HEK293 (cell line): ENCODE data around the gene TSHZ3.

Experiments used
- CTCF ChIA-PET: fragments of 350-600 bp; formaldehyde crosslinking; extraction: SDS; loops from one replicate; lab custom pipeline; 2021; ENCODE audit warnings: antibody characterized with exemption; lab: Yijun Ruan, JAX
- POLR2A ChIA-PET: fragments of 300-600 bp; formaldehyde crosslinking; extraction: SDS; loops from one replicate; lab custom pipeline; 2020; ENCODE audit warnings: antibody characterized with exemption, inconsistent platforms; lab: Yijun Ruan, JAX
- H3K27ac ChIP-seq: fragments of 200-500 bp; sonication (Bioruptor generic); 2 replicates; pipeline ENCODE4 v1.5.1; 2014; ENCODE audit warnings: low read depth, low read length, control low read depth, inconsistent platforms; ENCODE audit errors: extremely low read depth
- H3K36me3 ChIP-seq, 2 experiments: fragments of 200-500 bp in 1 of 2; sonication (Bioruptor generic) in 1 of 2; 1 replicate in 1 of 2; 2 replicates in 1 of 2; pipeline ENCODE4 v1.5.1; 2014 to 2017; ENCODE audit warnings: inconsistent platforms in 2 of 2, low read length in 2 of 2; ENCODE audit not compliant: control insufficient read depth in 2 of 2, insufficient read depth in 1 of 2
- H3K4me1 ChIP-seq: fragments of 200-500 bp; sonication (Bioruptor generic); 2 replicates; pipeline ENCODE4 v1.5.1; 2014; ENCODE audit warnings: mild to moderate bottlenecking, low read length, inconsistent platforms; ENCODE audit not compliant: control insufficient read depth, insufficient read depth
- H3K4me3 ChIP-seq: 2 replicates; pipeline ENCODE4 v1.5.1; 2011; ENCODE audit warnings: low read depth, mild to moderate bottlenecking, control low read depth, low read length, moderate library complexity
- H3K9me3 ChIP-seq: fragments of 200-500 bp; sonication (Bioruptor generic); 2 replicates; pipeline ENCODE4 v1.5.1; 2014; ENCODE audit warnings: low read depth, low read length, inconsistent platforms; ENCODE audit not compliant: control insufficient read depth, insufficient read depth
- BCL11A ChIP-seq: fragments of 450-650 bp; formaldehyde crosslinking; IDR thresholded peaks from 2 replicates; pipeline ENCODE4 v1.5.1; 2016; ENCODE audit warnings: low read depth, missing biosample characterization, missing genetic modification characterization
- BCL11B ChIP-seq: fragments of 450-650 bp; formaldehyde crosslinking; IDR thresholded peaks from 2 replicates; pipeline ENCODE4 v1.5.1; 2016; ENCODE audit warnings: low read depth, missing biosample characterization, missing genetic modification characterization
- IKZF3 ChIP-seq: fragments of 450-650 bp; IDR thresholded peaks from 2 replicates; pipeline ENCODE4 v1.5.0; 2018; ENCODE audit warnings: missing biosample characterization, mild to moderate bottlenecking, missing genetic modification characterization, moderate library complexity
- PRDM1 ChIP-seq: fragments of 450-650 bp; formaldehyde crosslinking; IDR thresholded peaks from 2 replicates; pipeline ENCODE4; 2016; ENCODE audit warnings: missing biosample characterization, missing genetic modification characterization
- YY1 ChIP-seq: fragments of 450-650 bp; formaldehyde crosslinking; IDR thresholded peaks from 2 replicates; pipeline ENCODE4 v1.5.1; 2018; ENCODE audit warnings: missing biosample characterization, missing genetic modification characterization
- ZBTB17 ChIP-seq: fragments of 450-650 bp; formaldehyde crosslinking; IDR thresholded peaks from 2 replicates; pipeline ENCODE4 v1.5.1; 2016; ENCODE audit warnings: missing biosample characterization, missing genetic modification characterization
- ZBTB20 ChIP-seq: fragments of 450-650 bp; formaldehyde crosslinking; IDR thresholded peaks from 2 replicates; pipeline ENCODE4 v1.5.1; 2016; ENCODE audit warnings: missing biosample characterization, missing genetic modification characterization
- ZBTB8A ChIP-seq: fragments of 450-650 bp; formaldehyde crosslinking; IDR thresholded peaks from 2 replicates; pipeline ENCODE4 v1.5.1; 2016; ENCODE audit warnings: missing biosample characterization, missing genetic modification characterization
- ZNF114 ChIP-seq: fragments of 450-650 bp; formaldehyde crosslinking; IDR thresholded peaks from 2 replicates; pipeline ENCODE4 v1.5.0; 2017; ENCODE audit warnings: missing biosample characterization, missing genetic modification characterization
- ZNF140 ChIP-seq: fragments of 450-650 bp; formaldehyde crosslinking; IDR thresholded peaks from 2 replicates; pipeline ENCODE4 v1.5.1; 2016; ENCODE audit warnings: missing biosample characterization, missing genetic modification characterization
- ZNF155 ChIP-seq: fragments of 450-650 bp; formaldehyde crosslinking; IDR thresholded peaks from 2 replicates; pipeline ENCODE4 v1.5.1; 2016; ENCODE audit warnings: missing biosample characterization, missing genetic modification characterization
- ZNF202 ChIP-seq: fragments of 450-650 bp; formaldehyde crosslinking; IDR thresholded peaks from 2 replicates; pipeline ENCODE4 v1.5.1; 2016; ENCODE audit warnings: missing biosample characterization, missing genetic modification characterization, borderline replicate concordance
- ZNF23 ChIP-seq: fragments of 450-650 bp; formaldehyde crosslinking; IDR thresholded peaks from 2 replicates; pipeline ENCODE4 v1.5.1; 2016; ENCODE audit warnings: missing biosample characterization, missing genetic modification characterization, borderline replicate concordance
- ZNF341 ChIP-seq: fragments of 450-650 bp; formaldehyde crosslinking; IDR thresholded peaks from 2 replicates; pipeline ENCODE4; 2016; ENCODE audit warnings: low read depth, missing biosample characterization, missing genetic modification characterization
- ZNF366 ChIP-seq: fragments of 450-650 bp; formaldehyde crosslinking; conservative IDR thresholded peaks from 2 replicates; pipeline ENCODE4 v1.5.1; 2016; ENCODE audit warnings: missing biosample characterization, missing genetic modification characterization
- ZNF404 ChIP-seq: fragments of 450-650 bp; formaldehyde crosslinking; IDR thresholded peaks from 2 replicates; pipeline ENCODE4 v1.5.1; 2017; ENCODE audit warnings: missing biosample characterization, missing genetic modification characterization
- ZNF501 ChIP-seq: fragments of 450-650 bp; formaldehyde crosslinking; IDR thresholded peaks from 2 replicates; pipeline ENCODE4 v1.5.1; 2016; ENCODE audit warnings: missing biosample characterization, missing genetic modification characterization
- ZNF530 ChIP-seq: fragments of 450-650 bp; formaldehyde crosslinking; IDR thresholded peaks from 2 replicates; pipeline ENCODE4 v1.5.1; 2016; ENCODE audit warnings: low read depth, missing biosample characterization, missing genetic modification characterization
- ZNF561 ChIP-seq: fragments of 450-650 bp; IDR thresholded peaks from 2 replicates; pipeline ENCODE4 v1.5.1; 2018; ENCODE audit warnings: missing biosample characterization, missing genetic modification characterization, borderline replicate concordance
- ZNF600 ChIP-seq: fragments of 450-650 bp; formaldehyde crosslinking; IDR thresholded peaks from 2 replicates; pipeline ENCODE4 v1.5.1; 2016; ENCODE audit warnings: missing biosample characterization, missing genetic modification characterization
- ZNF621 ChIP-seq: fragments of 450-650 bp; formaldehyde crosslinking; IDR thresholded peaks from 2 replicates; pipeline ENCODE4 v1.5.1; 2017; ENCODE audit warnings: missing biosample characterization, missing genetic modification characterization
- ZNF626 ChIP-seq: fragments of 450-650 bp; sonication (Bioruptor Pico); formaldehyde crosslinking; IDR thresholded peaks from 2 replicates; pipeline ENCODE4 v1.5.1; 2018; ENCODE audit warnings: missing biosample characterization, missing genetic modification characterization, inconsistent platforms
- ZNF785 ChIP-seq: fragments of 450-650 bp; formaldehyde crosslinking; IDR thresholded peaks from 2 replicates; pipeline ENCODE4 v1.5.1; 2016; ENCODE audit warnings: missing biosample characterization, missing genetic modification characterization
- TF ChIP-seq, protein P1 (sequence below): fragments of 450-650 bp; formaldehyde crosslinking; IDR thresholded peaks from 2 replicates; pipeline ENCODE4 v1.5.1; 2017; ENCODE audit warnings: missing biosample characterization, missing genetic modification characterization
- TF ChIP-seq, protein P2 (sequence below): fragments of 450-650 bp; formaldehyde crosslinking; conservative IDR thresholded peaks from 2 replicates; pipeline ENCODE4 v1.5.1; 2016; ENCODE audit warnings: low read depth, missing biosample characterization, missing genetic modification characterization

The TSHZ3 gene

GRCh38 chr19:31318790-31319425, 30.3 kb downstream of the TSHZ3 start:
- POLR2A ChIA-PET: no interaction called here
- Histone ChIP-seq H3K9me3 (no peaks in the 10 kb centered on the region; the same call in 1 of the 2 replicates), H3K27ac (no peak overlapping the region), H3K4me3 (no peak overlapping the region), H3K36me3 (peaks cover 0 to 7% of the 10 kb centered on the region in 2 experiments; a peak in 1 of 3 replicates), H3K4me1 (peaks cover 35% of the 10 kb centered on the region)
- CTCF ChIA-PET: interaction anchor here (1.8 kb wide), 1 partner anchor 264 kb away, joined by 9 read pairs; no protein-coding TSS in a partner anchor
- TF ChIP-seq, protein P1, sequence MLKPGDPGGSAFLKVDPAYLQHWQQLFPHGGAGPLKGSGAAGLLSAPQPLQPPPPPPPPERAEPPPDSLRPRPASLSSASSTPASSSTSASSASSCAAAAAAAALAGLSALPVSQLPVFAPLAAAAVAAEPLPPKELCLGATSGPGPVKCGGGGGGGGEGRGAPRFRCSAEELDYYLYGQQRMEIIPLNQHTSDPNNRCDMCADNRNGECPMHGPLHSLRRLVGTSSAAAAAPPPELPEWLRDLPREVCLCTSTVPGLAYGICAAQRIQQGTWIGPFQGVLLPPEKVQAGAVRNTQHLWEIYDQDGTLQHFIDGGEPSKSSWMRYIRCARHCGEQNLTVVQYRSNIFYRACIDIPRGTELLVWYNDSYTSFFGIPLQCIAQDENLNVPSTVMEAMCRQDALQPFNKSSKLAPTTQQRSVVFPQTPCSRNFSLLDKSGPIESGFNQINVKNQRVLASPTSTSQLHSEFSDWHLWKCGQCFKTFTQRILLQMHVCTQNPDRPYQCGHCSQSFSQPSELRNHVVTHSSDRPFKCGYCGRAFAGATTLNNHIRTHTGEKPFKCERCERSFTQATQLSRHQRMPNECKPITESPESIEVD (tag by site-specific recombination): peak; percentile 28; the same call in 1 of the 2 replicates
- TF ChIP-seq ZNF785 (tag by site-specific recombination) (no peak), ZNF501 (tag by site-specific recombination) (no peak), YY1 (tag by site-specific recombination) (no peak), ZBTB17 (tag by site-specific recombination) (0 out of 2 replicates have a peak, but pooled peaks have one; percentile 24), ZNF404 (tag by site-specific recombination) (no peak), ZNF140 (tag by site-specific recombination) (no peak), ZNF530 (no peak), ZBTB8A (tag by site-specific recombination) (no peak), ZNF621 (no peak), ZNF114 (tag by site-specific recombination) (no peak), BCL11A (tag by site-specific recombination) (no peak), IKZF3 (tag by site-specific recombination) (0 out of 2 replicates have a peak, but pooled peaks have one; percentile 12), ZNF23 (tag by site-specific recombination) (no peak), ZNF366 (no peak), ZNF155 (tag by site-specific recombination) (no peak), BCL11B (tag by site-specific recombination) (no peak)

- Histone ChIP-seq H3K27ac (no peak overlapping the region), H3K4me1 (peaks cover 43% of the 10 kb centered on the region), H3K4me3 (no peak overlapping the region), H3K36me3 (peaks cover 3 to 7% of the 10 kb centered on the region in 2 experiments; a peak in 2 of 3 replicates), H3K9me3 (no peaks in the 10 kb centered on the region; the same call in 1 of the 2 replicates)
- TF ChIP-seq PRDM1 (0 out of 2 replicates have a peak, but pooled peaks have one; percentile 10), ZNF626 (tag by site-specific recombination) (no peak), ZBTB20 (peak; percentile 51; the same call in 1 of the 2 replicates), ZNF202 (no peak), ZNF561 (tag by site-specific recombination) (peak; percentile 16; the same call in 1 of the 2 replicates), ZNF600 (tag by site-specific recombination) (peak; percentile 52; the same call in 1 of the 2 replicates), ZNF341 (peak; percentile 73)
- TF ChIP-seq, protein P2, sequence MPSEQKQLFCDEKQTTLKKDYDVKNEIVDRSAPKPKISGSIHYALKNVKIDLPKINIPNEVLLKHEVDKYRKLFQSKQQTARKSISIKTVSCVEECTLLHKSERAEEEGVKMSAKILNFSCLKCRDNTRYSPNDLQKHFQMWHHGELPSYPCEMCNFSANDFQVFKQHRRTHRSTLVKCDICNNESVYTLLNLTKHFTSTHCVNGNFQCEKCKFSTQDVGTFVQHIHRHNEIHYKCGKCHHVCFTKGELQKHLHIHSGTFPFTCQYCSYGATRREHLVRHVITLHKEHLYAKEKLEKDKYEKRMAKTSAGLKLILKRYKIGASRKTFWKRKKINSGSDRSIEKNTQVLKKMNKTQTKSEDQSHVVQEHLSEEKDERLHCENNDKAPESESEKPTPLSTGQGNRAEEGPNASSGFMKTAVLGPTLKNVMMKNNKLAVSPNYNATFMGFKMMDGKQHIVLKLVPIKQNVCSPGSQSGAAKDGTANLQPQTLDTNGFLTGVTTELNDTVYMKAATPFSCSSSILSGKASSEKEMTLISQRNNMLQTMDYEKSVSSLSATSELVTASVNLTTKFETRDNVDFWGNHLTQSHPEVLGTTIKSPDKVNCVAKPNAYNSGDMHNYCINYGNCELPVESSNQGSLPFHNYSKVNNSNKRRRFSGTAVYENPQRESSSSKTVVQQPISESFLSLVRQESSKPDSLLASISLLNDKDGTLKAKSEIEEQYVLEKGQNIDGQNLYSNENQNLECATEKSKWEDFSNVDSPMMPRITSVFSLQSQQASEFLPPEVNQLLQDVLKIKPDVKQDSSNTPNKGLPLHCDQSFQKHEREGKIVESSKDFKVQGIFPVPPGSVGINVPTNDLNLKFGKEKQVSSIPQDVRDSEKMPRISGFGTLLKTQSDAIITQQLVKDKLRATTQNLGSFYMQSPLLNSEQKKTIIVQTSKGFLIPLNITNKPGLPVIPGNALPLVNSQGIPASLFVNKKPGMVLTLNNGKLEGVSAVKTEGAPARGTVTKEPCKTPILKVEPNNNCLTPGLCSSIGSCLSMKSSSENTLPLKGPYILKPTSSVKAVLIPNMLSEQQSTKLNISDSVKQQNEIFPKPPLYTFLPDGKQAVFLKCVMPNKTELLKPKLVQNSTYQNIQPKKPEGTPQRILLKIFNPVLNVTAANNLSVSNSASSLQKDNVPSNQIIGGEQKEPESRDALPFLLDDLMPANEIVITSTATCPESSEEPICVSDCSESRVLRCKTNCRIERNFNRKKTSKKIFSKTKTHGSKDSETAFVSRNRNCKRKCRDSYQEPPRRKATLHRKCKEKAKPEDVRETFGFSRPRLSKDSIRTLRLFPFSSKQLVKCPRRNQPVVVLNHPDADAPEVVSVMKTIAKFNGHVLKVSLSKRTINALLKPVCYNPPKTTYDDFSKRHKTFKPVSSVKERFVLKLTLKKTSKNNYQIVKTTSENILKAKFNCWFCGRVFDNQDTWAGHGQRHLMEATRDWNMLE: 0 out of 2 replicates have a peak, but pooled peaks have one; percentile 33
- ChIA-PET CTCF (interaction anchor here (0.5 to 1.1 kb wide), 2 partner anchors 518 to 635 kb away, joined by 3 read pairs; no protein-coding TSS in a partner anchor), POLR2A (interaction anchor here (0.7 kb wide), 1 partner anchor 650 kb away, joined by 3 read pairs; no protein-coding TSS in a partner anchor)
These were observed 31.7 kb downstream of the TSHZ3 start for GRCh38 chr19:31317570-31317969.
